Transverse colon (tissue), 4 donors: ENCODE results near the gene SLC5A3. TPM values are rescaled to one million over a fixed set of nuclear protein-coding genes. Genes with fewer than 3 reads are reported as not detected.

Experiments used
- DNase-seq: peaks from one replicate; pipeline ENCODE4 v3.0.0-alpha.2; 2019
- H3K27ac ChIP-seq, 4 donors: fragments of 200-600 bp; sonication (generic); 2 replicates each; pipeline ENCODE4 v1.5.1; 2016 to 2018; ENCODE audit warnings: inconsistent platforms in 4 of 4
- H3K27me3 ChIP-seq: fragments of 200-600 bp; sonication (generic); 2 replicates; pipeline ENCODE4 v1.5.1; 2017; ENCODE audit warnings: inconsistent platforms
- H3K36me3 ChIP-seq, 4 donors: fragments of 200-600 bp; sonication (generic); 2 replicates each; pipeline ENCODE4 v1.5.1; 2017 to 2019; ENCODE audit warnings: inconsistent platforms in 4 of 4
- H3K4me1 ChIP-seq, 4 donors: fragments of 200-600 bp; sonication (generic); 2 replicates each; pipeline ENCODE4 v1.5.1; 2017 to 2020; ENCODE audit warnings: inconsistent platforms in 4 of 4
- H3K4me3 ChIP-seq, 4 donors: fragments of 200-600 bp; sonication (generic); 1 replicate in 1 of 4; 2 replicates in 3 of 4; pipeline versions ENCODE4 v1.5.1 to v1.6.1; 2017 to 2019; ENCODE audit warnings: inconsistent platforms in 4 of 4
- H3K9me3 ChIP-seq, 2 donors: fragments of 200-600 bp; sonication (generic); 2 replicates each; pipeline ENCODE4 v1.5.1; 2017 to 2019; ENCODE audit warnings: inconsistent platforms in 2 of 2
- EP300 ChIP-seq: sonication (generic); formaldehyde crosslinking; IDR thresholded peaks from one replicate; pipeline ENCODE4 v1.6.1; 2017; ENCODE audit warnings: antibody characterized with exemption, low read depth
- POLR2A ChIP-seq: fragments of 450-650 bp; IDR thresholded peaks from one replicate; pipeline ENCODE4 v1.6.1; 2016; ENCODE audit warnings: antibody characterized with exemption, mild to moderate bottlenecking, moderate library complexity
- POLR2AphosphoS5 ChIP-seq, 3 donors: sonication (generic); formaldehyde crosslinking; IDR thresholded peaks; one replicate each; pipeline ENCODE4 v1.6.1; 2016; ENCODE audit warnings: antibody characterized with exemption in 3 of 3
- WGBS, 2 donors: methylation state at CpG; one replicate each; pipeline ENCODE4 v1.1.5; 2018; ENCODE audit warnings: low coverage in 1 of 2; 5-methylcytosine and 5-hydroxymethylcytosine counted together
- in situ Hi-C, 4 donors: fragments of 200-750 bp; cut with MboI; loops; one replicate each; pipeline versions ENCODE4 v1.15.0 to v1.15.1; 2017; ENCODE audit warnings: low sequenced_read_pairs in 3 of 4, low pct_ligation_motif_present in 1 of 4, low pct_unique_long_range_greater_than_20kb in 1 of 4
- intact Hi-C: fragments of 100-400 bp; cut with DNase I; formaldehyde crosslinking; loops from one replicate; pipeline ENCODE4 v1.15.1; 2023; ENCODE audit warnings: low total_unique reads
- total RNA-seq, 4 donors: library from RNA; depleted of rRNA; stranded (reverse); fragments of >200 nt; gene quantifications; one replicate each; pipeline ENCODE4 v1.1.0, GENCODE V29; 2016
- TF ChIP-seq, protein P1 (sequence below), 5 experiments: fragments of 200-600 bp in 3 of 5; fragments of 450-650 bp in 2 of 5; sonication (generic) in 3 of 5; IDR thresholded peaks; 1 replicate in 2 of 5; 2 replicates in 3 of 5; pipeline ENCODE4 v1.5.1; 2016 to 2017; ENCODE audit warnings: antibody characterized with exemption in 5 of 5, inconsistent platforms in 3 of 5, mild to moderate bottlenecking in 2 of 5, moderate library complexity in 1 of 5

SLC5A3 gene
- total RNA-seq, 4 donors from 2014 or later: 12.0 to 32.6 (median 23.9) TPM

DNA sequence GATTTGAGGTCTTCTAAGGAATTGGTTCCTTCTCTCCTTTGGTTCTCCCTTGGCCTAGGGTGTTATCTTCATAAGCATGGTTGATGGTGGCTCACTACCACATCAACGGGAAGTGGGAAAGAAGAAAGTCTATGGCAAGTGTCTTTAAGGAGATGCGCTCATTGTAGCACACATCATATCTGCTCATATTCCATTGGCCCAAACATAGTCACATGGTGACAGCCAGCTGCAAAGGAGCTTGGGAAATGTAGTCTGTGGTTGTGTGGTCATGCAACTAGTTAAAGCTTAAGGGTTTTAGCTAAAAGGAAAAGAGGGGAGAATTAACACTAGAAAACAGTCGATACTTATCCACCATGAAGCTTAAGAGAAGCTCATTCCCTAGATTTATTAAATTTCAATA lies 11.4 kb upstream of the SLC5A3 start:
- Histone ChIP-seq H3K4me3 (no peak overlapping the region), H3K9me3 (no peaks in the 10 kb centered on the region), H3K36me3 (no peaks in the 10 kb centered on the region), H3K27me3 (no peaks in the 10 kb centered on the region), H3K27ac (no peak overlapping the region), H3K4me1 (no peaks in the 10 kb centered on the region)
- in situ Hi-C loops (no loop called here), intact Hi-C loops (no loop called here)
- DNase-seq: no peak
- TF ChIP-seq EP300: no peak
- WGBS, 2 donors: 88 to 95% methylated on average over 3 of the region's 3 CpGs

DNA sequence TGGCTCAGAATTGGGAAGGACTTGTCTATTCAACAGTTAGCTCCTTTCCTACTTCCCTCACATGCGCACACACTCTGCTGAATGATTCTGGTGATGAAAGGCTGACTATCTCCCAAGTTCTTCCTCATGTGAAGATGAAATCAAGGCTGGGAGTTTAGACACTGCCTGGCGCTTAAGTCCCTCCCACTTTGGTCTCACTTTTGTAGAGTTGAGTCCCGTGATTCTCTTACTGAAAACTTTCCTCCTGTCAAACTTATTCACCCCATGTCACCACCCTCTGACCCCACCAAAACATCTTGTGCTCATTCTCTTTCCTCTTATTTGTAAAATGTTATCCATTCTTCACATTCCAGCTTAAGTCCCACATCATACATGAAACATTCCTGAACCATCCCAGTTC lies 8.4 kb upstream of the SLC5A3 start:
- TF ChIP-seq EP300 (no peak), POLR2AphosphoS5 (IDR thresholded peaks at IDR 0.05) (no peak), POLR2A (no peak)
- TF ChIP-seq, protein P1, sequence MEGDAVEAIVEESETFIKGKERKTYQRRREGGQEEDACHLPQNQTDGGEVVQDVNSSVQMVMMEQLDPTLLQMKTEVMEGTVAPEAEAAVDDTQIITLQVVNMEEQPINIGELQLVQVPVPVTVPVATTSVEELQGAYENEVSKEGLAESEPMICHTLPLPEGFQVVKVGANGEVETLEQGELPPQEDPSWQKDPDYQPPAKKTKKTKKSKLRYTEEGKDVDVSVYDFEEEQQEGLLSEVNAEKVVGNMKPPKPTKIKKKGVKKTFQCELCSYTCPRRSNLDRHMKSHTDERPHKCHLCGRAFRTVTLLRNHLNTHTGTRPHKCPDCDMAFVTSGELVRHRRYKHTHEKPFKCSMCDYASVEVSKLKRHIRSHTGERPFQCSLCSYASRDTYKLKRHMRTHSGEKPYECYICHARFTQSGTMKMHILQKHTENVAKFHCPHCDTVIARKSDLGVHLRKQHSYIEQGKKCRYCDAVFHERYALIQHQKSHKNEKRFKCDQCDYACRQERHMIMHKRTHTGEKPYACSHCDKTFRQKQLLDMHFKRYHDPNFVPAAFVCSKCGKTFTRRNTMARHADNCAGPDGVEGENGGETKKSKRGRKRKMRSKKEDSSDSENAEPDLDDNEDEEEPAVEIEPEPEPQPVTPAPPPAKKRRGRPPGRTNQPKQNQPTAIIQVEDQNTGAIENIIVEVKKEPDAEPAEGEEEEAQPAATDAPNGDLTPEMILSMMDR (IDR thresholded peaks at IDR 0.05): no peak
- H3K27ac ChIP-seq: no peak overlapping the region
- no peaks in the 10 kb centered on the region for H3K9me3 ChIP-seq
- WGBS, 2 donors: 62 to 73% methylated on average over 2 to 3 of the region's 3 CpGs
- no peak for DNase-seq
- H3K36me3 ChIP-seq: no peaks in the 10 kb centered on the region
- no peaks in the 10 kb centered on the region for H3K4me1 ChIP-seq
- intact Hi-C loops (no loop called here), in situ Hi-C loops (no loop called here)
- H3K27me3 ChIP-seq: no peaks in the 10 kb centered on the region
- no peak overlapping the region for H3K4me3 ChIP-seq

DNA sequence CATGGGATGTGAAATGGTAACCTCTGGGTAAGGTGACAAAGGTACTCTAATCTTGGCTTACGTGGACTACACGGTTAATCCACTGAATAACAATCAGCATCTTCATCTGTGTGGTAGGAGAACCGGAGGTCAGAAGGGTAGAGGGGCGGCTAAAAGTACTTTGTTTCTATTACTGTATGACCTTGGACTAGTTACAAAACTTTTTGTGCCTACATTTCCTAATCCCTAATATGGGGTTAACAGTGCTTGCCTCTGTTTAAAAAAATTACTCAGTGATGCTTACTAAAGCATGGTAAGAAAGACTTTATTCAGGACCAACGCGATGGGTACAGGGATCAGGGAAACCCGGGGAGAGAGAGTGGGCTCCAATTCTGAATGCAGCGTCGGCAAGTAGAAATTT lies 1.7 kb upstream of the SLC5A3 start:
- Histone ChIP-seq H3K27ac (peak overlapping the region in 2 of 4 donors; percentile 94 to 96), H3K4me1 (peaks cover 3 to 29% (median 22%) of the 10 kb centered on the region in 4 donors), H3K36me3 (no peaks in the 10 kb centered on the region), H3K9me3 (no peaks in the 10 kb centered on the region), H3K4me3 (no peak overlapping the region), H3K27me3 (no peaks in the 10 kb centered on the region)
- intact Hi-C loops: loop anchor here (5.0 kb wide), 2 partner anchors 56 to 276 kb away; no protein-coding TSS in a partner anchor
- no peak for DNase-seq
- TF ChIP-seq EP300 (no peak), POLR2AphosphoS5 (IDR thresholded peaks at IDR 0.05) (no peak), POLR2A (no peak)
- TF ChIP-seq, protein P1 (IDR thresholded peaks at IDR 0.05): no peak
- 82 to 84% methylated on average over 9 of the region's 9 CpGs for WGBS, 2 donors
- in situ Hi-C loops: no loop called here

DNA sequence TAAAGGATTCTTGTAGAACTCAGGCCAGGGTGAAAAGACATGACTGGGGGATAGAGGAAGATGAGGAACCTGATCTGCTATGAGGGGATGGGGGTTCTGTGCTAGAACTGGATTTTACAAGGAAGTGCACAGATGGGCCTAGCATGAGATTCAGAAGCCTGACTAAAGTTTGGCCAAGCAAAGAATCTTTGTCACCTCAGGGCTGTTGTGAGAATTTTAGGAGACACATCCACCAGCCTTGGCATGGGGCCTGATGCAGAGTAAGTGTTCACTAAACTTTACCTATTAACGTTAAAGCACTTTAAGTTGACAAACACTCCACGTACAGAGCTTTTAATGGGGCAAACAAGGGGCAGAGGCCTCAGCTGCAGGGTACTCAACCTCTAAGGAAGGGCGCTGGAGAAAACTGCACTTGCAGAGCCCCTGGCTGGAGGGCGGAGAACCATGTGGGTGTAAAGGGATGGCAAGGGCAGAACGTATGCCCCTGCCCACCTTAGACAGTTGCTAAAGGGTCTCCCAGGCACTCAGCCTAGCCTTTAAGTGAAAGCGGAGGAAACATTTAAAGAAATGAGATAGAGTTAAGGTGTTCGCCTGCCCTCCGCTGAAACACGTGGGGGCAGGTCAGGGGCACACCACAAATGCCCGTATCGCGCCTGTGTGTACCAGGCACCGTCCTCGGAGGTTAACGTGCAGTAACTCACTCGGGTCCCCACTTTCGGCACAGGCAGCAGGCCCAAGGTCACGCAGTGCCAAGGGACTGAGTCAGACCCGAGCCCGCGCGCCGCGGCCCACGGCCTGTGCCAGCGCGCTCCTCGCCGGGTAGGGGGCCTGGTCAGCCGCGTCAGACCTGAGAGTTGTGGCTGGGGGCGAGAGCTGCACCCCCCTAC lies 990 bp upstream of the SLC5A3 start:
- intact Hi-C loops: loop anchor here (5.0 kb wide), 2 partner anchors 55 to 275 kb away; no protein-coding TSS in a partner anchor
- in situ Hi-C loops: no loop called here
- TF ChIP-seq EP300 (no peak), POLR2A (no peak), POLR2AphosphoS5 (IDR thresholded peaks at IDR 0.05) (no peak)
- TF ChIP-seq, protein P1 (IDR thresholded peaks at IDR 0.05): no peak

More for the DNA sequence above, 990 bp upstream of the SLC5A3 start:
- WGBS, 2 donors: 61 to 63% methylated on average over 7 to 32 of the region's 32 CpGs
- Histone ChIP-seq H3K36me3 (no peaks in the 10 kb centered on the region), H3K27me3 (no peaks in the 10 kb centered on the region), H3K4me3 (peak overlapping the region; percentile 52 to 91 (median 85)), H3K9me3 (no peaks in the 10 kb centered on the region), H3K4me1 (peaks cover 7 to 36% (median 30%) of the 10 kb centered on the region in 4 donors), H3K27ac (peak overlapping the region; percentile 70 to 97 (median 95))
- no peak for DNase-seq
